Tibial artery (tissue), 4 donors: ENCODE measurements around the gene DNAJC30.

ENCODE experiments used
- DNase-seq, 2 donors: peaks; one replicate each; pipeline ENCODE4 v3.0.0-alpha.2; 2019
- H3K27ac ChIP-seq, 2 donors: fragments of 200-600 bp; sonication (generic) in 1 of 2; 1 replicate in 1 of 2; 2 replicates in 1 of 2; pipeline ENCODE4 v1.5.1; 2018 to 2019; ENCODE audit warnings: mild to moderate bottlenecking in 1 of 2
- H3K27me3 ChIP-seq, 2 donors: fragments of 200-600 bp; sonication (generic) in 1 of 2; one replicate each; pipeline versions ENCODE4 v1.5.1 to v1.6.0; 2016 to 2019
- H3K36me3 ChIP-seq, 3 donors: fragments of 200-600 bp; sonication (generic) in 2 of 3; one replicate each; pipeline ENCODE4 v1.5.1; 2016 to 2019; ENCODE audit warnings: mild to moderate bottlenecking in 2 of 3
- H3K4me1 ChIP-seq, 4 donors: fragments of 200-600 bp; sonication (generic) in 2 of 4; 1 replicate in 3 of 4; 2 replicates in 1 of 4; pipeline ENCODE4 v1.5.1; 2016 to 2019
- H3K4me3 ChIP-seq, 2 donors: fragments of 200-600 bp; sonication (generic) in 1 of 2; 1 replicate in 1 of 2; 2 replicates in 1 of 2; pipeline ENCODE4 v1.5.1; 2018 to 2019; ENCODE audit warnings: mild to moderate bottlenecking in 2 of 2
- H3K9me3 ChIP-seq, 3 donors: fragments of 200-600 bp; sonication (generic) in 1 of 3; one replicate each; pipeline ENCODE4 v1.5.1; 2016 to 2019
- CTCF ChIP-seq, 2 experiments: fragments of 200-600 bp in 1 of 2; fragments of 450-650 bp in 1 of 2; IDR thresholded peaks; one replicate each; pipeline ENCODE4 v1.5.1; 2017 to 2019; ENCODE audit warnings: antibody characterized with exemption in 2 of 2, mild to moderate bottlenecking in 1 of 2, moderate library complexity in 1 of 2
- intact Hi-C: fragments of 100-400 bp; cut with DNase I; formaldehyde crosslinking; loops from one replicate; pipeline ENCODE4 v1.15.0; 2023; ENCODE audit warnings: low total_unique reads

DNAJC30 gene

GRCh38 chr7:73648593-73649332 is 34.5 kb downstream of the DNAJC30 start:
- TF ChIP-seq CTCF (IDR thresholded peaks at IDR 0.05), result no peak
- H3K27me3 ChIP-seq, result peaks cover 0 to 81% of the 10 kb centered on the region in 2 donors
- no peak overlapping the region for H3K4me3 ChIP-seq
- no peaks in the 10 kb centered on the region for H3K9me3 ChIP-seq
- intact Hi-C loops, result no loop called here
- H3K4me1 ChIP-seq, result peaks cover 0 to 11% (median 7%) of the 10 kb centered on the region in 4 donors
- no peak for DNase-seq
- H3K36me3 ChIP-seq, result no peaks in the 10 kb centered on the region
- no peak overlapping the region for H3K27ac ChIP-seq

GRCh38 chr7:73647725-73648592 is 35.3 kb downstream of the DNAJC30 start:
- intact Hi-C loops, result no loop called here
- no peak for DNase-seq
- TF ChIP-seq CTCF (IDR thresholded peaks at IDR 0.05), result no peak
- Histone ChIP-seq H3K4me1 (peaks cover 0 to 11% (median 7%) of the 10 kb centered on the region in 4 donors), H3K27ac (no peak overlapping the region), H3K4me3 (peak overlapping the region; percentile 17 to 51), H3K36me3 (no peaks in the 10 kb centered on the region), H3K27me3 (peaks cover 0 to 77% of the 10 kb centered on the region in 2 donors), H3K9me3 (no peaks in the 10 kb centered on the region)

- peak overlapping the region in 1 of 2 donors; percentile 51 for H3K4me3 ChIP-seq
- DNase-seq, result no peak
- no peak overlapping the region for H3K27ac ChIP-seq
- peaks cover 0 to 11% (median 7%) of the 10 kb centered on the region in 4 donors for H3K4me1 ChIP-seq
- H3K36me3 ChIP-seq, result no peaks in the 10 kb centered on the region
- peaks cover 0 to under 1% (median 0%) of the 10 kb centered on the region in 3 donors for H3K9me3 ChIP-seq
- intact Hi-C loops, result no loop called here
- TF ChIP-seq CTCF (IDR thresholded peaks at IDR 0.05), result no peak
- peaks cover 0 to 74% of the 10 kb centered on the region in 2 donors for H3K27me3 ChIP-seq
Observed at GRCh38 chr7:73646785-73647724, 36.2 kb downstream of the DNAJC30 start.

- Histone ChIP-seq H3K4me3 (no peak overlapping the region), H3K4me1 (peaks cover 0 to 11% (median 7%) of the 10 kb centered on the region in 4 donors), H3K27me3 (peaks cover 0 to 72% of the 10 kb centered on the region in 2 donors), H3K27ac (no peak overlapping the region), H3K36me3 (no peaks in the 10 kb centered on the region), H3K9me3 (peaks cover 0 to 13% (median 0%) of the 10 kb centered on the region in 3 donors)
- no peak for DNase-seq
- no peak for TF ChIP-seq CTCF (IDR thresholded peaks at IDR 0.05)
- intact Hi-C loops, result no loop called here
Observed at GRCh38 chr7:73645643-73646174, 37.5 kb downstream of the DNAJC30 start.
